ENCODE measurements around the gene DPH7.
"Not testable (repeated sequence)": the region's sequence is repeated elsewhere in the genome, so short reads cannot be mapped to it uniquely, and the experiment has no call there.

The DPH7 gene

DNA sequence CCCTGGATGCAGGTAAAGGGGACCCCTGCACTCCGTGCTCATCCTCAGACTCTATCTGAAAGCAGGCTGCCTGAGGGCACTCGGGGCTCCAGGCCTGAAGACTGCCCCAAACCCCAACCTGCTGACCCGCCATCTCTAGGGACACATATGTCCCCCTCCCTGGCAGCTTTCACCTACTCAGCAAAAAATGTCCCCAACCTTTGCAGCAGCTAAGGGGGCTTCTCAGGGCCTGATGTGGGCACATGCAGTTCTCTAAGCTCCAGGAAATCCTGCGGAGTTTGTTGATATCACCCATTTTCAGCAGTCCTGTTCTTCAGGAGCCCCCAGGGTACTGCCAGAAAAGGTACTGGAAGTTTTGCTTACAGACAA, 2.2 kb upstream of the DPH7 start:
- DNase-seq (ENCODE audit: low read depth in 2 of 2) = no peak

DNA sequence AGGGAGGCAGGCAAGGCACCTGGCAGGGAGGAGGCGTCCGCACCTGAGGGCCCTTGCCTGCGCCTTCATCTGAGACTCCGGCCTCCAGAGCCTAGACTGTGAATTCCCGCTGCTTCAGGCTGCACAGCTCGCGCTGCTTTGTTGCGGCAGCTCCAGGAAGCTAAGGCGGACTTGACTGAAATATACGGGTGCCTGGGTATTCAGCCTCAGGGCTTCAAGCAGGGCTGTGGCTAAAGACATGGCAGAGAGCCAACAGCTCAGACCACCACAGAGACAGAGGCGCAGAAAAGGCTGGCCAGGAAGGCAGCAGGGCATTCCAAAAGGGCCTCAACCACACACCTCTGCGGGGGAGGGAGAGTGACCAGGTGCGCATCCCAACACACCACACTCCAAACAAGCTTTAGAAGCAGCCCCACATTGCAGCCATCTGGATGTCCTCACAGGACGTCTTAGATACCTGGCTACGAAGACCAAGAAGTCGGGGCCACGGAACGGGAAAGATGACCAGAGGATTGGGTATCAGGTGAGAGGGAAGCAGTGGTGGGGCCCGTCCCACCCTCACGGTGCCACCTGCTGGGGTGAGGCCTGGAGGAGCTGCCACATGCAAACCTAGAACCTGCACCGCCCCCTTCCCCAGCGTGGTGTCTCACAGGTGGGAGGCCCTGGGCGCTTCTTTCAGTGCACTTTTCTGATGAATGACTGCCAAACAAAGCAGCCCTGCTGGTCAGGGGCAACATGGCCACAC, 1.7 kb upstream of the DPH7 start:
- no peak for DNase-seq (ENCODE audit: low read depth in 2 of 2)

DNA sequence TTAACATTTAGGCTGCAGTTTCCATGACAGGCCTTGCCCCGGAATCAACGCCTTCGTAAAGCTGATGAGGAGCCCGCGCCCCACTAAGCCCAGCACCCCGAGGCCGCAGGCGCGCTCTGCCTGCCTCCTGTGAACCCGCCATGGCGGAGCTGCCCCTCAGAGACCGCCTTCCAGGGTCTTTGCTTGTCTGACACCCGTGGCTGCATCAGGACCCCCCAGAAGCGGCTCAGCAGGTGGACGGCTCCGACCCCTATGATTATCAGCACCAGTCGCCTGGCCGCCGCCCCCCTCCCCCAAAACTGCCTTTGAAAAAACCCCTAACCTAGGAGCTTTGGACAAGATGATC, 507 bp upstream of the DPH7 start:
- DNase-seq (ENCODE audit: low read depth in 2 of 2) = no peak

DNA sequence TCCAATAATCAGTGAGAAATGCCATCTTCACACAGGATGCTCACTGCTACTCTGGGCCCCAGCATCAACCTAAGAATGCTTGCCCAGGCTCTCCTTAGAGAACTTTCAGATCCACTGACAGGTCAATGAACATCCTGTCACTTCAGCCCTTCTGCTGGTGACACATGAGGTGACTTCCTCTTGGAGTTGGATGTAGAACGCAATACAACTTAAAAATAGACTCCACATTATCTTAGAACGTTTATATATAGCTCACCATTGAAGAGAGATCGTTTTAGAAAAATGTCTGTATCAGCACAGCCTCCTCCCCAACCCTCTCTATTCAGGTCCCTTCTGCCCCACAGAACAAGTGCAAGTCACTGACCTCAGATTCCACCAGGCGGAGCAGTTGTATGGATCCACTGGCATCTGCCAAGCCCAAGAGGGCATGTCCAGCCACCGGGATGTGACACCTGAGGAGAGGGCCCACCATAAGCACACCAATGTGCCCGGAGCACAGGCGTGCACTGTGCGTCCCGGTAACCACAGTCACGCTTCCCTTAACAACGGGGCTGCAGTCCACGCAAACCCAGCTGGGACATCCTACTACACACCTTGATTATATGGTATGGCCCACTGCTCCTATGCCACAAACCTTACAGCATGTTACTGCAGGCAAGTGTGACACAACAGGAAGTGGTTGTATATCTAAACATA, 2.9 kb downstream of the DPH7 start:
- no peak for DNase-seq (ENCODE audit: low read depth in 2 of 2)

DNA sequence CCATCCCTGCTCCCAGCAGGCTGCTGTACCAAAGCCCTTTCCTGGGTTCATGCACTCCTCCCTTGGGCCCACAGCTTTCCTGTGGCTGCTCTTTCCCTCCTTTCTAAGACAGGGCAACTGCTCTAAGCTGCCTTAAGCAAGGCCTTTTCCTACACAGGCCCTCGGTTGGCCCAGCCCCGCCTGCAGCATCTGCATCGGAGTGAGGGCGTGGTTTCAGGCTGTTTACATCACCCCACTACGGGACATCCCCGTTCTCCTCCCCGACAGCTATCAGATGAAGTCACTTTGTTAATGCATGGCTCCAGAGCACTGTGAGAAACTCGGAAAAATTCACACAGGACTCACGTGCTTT, 3.4 kb downstream of the DPH7 start:
- DNase-seq (ENCODE audit: low read depth in 2 of 2) = no peak

DNA sequence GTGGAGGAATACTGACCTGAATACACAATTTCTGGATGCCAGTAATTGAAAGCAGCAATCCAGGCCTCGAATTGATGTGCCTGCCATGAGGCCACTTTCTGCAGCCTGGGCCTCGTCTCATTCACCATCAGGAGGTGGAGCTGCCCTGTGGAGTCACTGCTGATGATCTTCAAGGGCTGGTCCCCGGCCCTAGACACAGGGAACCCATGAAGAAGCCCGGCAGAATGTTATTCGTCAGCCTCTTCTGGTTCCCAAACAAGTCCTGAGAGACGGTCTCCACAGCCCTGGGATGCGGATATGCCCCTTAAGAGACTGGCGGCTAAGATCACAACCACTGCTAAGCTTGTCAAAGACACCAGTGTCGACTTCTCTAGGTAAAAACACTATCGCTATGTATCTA, 4.5 kb downstream of the DPH7 start:
- DNase-seq (ENCODE audit: low read depth in 2 of 2) = no peak

DNA sequence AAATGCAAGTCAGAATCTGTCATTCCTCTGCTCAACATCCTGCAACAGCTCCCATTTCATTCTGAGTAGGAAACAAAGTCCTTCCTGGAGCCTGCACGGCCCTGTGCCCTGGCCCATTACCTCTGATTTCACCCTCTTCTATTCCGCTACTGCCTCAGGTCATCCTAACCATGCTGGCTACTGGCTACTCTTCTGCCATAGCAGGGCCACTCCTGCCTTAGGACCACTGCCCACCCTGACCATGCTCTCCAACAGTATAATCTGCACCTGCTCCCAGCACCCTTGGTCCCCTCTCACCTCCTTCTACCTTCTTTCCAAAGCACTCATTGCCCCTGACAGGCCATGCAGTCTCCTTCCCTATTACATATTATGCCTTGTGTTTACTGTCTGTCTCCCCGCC, 8.2 kb downstream of the DPH7 start:
- no peak for DNase-seq (ENCODE audit: low read depth in 2 of 2)

DNA sequence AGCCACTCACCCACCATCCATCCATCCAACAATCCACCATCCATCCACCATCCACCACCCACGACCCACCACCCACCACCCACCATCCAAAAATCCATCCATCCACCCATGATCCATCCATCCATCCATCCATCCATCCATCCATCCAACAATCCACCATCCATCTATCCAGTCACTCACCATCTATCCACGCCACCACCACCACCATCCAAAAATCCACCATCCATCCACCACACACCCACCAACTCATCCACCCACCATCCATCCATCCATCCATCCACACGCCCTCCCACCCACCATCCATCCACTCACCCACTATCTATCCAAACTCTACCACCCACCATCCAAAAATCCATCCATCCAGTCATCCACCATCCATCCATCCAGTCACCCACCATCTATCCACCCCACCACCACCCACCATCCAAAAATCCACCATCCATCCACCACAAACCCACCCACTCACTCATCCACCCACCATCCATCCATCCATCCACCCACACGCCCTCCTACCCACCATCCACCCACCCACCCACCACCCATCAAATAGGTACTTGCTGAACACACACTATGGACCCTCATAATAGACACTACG, 9.0 kb downstream of the DPH7 start:
- no peak for DNase-seq (ENCODE audit: low read depth in 2 of 2)

DNA sequence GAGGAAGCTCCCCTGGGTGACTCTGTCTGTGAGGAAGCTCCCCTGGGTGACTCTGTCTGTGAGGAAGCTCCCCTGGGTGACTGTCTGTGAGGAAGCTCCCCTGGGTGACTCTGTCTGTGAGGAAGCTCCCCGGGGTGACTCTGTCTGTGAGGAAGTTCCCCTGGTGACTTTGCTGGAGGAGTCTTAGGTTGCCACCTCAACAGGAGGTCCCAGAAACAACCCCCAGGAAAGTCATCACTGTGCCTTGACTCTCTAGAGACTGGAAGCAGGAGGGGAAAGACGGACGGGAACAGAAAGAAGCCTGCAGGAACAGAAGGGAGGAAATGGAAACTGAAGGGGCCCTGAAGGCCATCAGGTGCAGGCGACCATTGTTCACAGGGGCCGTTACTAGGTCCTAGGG, 10.3 kb downstream of the DPH7 start:
- not testable (repeated sequence) for DNase-seq (ENCODE audit: low read depth in 2 of 2)

DNA sequence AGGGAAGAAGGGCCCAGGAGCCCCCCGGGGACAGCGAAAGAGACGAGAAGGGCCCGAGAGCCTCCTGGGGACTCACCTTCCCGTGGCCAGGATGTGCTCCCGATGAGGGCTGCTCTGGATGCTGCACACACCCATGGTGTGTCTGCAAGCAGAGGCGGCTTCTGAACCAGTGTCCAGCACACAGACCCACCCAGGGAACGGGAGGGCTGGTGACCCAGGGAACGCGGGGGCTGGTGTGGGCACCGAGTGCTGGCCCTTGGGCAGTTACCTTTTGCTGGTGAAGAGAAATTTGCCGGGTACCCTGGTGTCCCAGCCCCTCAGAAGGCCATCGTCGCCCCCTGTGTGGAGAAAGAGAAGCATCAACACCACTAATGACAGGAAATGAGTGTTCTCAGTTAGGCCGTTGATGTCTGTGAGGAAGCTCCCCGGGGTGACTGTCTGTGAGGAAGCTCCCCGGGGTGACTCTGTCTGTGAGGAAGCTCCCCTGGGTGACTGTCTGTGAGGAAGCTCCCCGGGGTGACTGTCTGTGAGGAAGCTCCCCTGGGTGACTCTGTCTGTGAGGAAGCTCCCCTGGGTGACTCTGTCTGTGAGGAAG, 13.8 kb downstream of the DPH7 start:
- no peak for DNase-seq (ENCODE audit: low read depth in 2 of 2)

DNA sequence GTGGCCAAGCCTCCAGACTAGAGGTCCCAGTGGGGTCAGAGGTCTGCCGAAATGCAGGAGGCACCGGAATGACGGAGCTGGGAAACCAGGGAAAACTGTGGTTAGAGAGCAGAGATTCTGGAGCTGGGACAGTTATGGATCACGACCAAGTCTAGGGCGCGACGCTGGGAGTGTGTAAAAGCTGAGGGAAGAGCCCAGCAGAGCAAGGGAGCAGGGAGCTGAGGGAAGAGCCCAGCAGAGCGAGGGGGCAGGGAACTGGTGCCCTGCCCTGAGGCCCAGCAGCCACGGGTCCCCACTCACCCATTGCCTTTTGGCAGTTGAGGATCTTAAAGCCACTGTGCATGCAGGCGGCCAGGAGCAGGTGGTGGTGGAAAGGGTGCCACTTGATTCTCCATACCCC, 14.6 kb downstream of the DPH7 start:
- no peak for DNase-seq (ENCODE audit: low read depth in 2 of 2)

DNA sequence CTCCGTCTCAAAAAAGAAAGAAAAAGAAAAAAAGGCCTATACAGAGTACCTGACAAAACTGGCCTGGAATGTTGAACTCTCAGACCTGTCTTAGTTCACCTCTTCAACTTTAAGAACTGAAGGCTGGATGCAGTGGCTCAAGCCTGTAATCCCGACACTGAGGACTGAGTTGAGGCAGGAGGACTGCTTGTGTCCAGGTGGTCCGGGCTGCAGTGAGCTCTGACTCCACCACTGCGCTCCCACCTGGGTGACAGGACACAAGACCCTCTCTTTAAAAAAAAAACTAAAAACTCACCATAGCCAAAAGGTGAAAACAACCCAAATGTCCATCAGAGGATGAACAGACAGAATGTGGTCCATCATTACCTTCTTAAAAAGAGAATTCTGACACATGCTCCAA, 20.6 kb downstream of the DPH7 start:
- no peak for DNase-seq (ENCODE audit: low read depth in 2 of 2)

DNA sequence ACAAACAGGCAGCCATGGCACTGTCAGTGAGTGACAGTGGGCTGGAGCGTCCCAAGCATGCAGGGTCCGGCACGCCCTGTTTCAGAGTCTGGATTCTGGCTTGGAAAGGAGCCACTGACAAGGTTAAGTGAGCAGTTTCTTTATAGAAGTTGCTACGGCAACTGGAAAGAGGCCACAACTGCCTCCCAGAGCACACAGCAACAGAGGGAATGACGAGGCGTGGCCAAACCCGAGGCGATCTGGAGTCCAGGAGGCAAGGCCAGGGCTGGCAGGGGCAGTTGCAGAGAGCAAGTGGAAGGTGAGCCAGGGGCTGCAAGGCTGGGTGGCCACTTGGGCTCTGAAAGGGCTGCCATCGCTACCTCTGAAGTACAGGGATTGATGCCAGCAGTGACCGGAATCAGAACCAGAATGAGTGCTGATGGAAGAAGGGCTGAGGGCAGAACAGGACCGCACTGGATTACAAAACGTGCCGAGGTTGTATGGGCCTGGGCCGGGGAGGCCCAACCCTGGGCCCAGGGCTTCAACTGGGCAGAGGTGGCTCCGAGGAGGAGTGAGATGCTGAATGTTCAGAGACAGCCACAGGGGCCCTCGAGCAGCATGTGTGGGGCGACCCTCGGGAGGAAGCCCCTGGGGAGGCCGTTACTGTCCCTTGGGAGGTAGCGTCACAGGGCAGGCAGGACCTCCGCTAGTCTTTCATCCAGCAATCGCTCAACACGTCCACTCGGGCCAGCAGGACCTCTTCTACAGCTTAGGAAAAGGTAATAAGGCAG, 22.5 kb downstream of the DPH7 start:
- no peak for DNase-seq (ENCODE audit: low read depth in 2 of 2)

DNA sequence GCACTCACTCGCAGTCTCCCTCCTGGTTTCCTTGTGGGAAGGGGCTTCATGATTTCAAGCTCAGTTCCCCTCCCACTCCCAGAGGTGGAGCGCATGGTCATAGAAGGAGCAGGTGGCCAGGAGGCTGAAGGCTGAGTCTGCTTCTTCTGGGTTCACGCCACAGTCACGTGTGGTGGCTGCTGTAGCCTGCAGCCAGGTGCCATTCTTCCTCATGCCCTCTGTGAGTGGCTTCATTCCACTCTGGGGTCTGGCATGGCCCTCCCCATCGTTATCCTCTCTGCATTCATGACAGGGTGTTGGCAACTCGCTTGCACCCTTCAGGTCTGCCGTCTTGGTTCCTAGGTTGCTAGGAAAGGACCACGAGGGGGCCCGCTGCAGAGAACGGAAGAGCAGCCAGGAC, 23.5 kb downstream of the DPH7 start:
- DNase-seq (ENCODE audit: low read depth in 2 of 2) = no peak

DNA sequence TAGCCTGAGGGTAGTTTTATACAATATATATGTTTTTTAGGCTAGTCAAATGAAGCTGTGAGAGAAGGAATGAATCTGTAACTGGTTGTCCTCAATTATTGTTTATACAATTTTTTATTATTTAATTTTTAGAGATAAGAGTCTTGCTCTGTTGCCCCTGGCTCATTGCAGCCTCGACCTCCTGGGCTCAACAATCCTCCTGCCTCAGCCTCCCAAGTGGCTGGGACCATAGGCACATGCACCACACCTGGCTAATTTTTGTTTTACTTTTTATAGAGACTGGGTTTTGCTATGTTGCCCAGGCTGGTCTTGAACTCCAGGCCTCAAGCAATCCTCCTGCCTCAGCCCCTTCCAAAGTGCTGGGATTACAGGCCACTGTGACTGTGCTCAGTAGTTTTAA, 24.4 kb downstream of the DPH7 start:
- no peak for DNase-seq (ENCODE audit: low read depth in 2 of 2)

DNA sequence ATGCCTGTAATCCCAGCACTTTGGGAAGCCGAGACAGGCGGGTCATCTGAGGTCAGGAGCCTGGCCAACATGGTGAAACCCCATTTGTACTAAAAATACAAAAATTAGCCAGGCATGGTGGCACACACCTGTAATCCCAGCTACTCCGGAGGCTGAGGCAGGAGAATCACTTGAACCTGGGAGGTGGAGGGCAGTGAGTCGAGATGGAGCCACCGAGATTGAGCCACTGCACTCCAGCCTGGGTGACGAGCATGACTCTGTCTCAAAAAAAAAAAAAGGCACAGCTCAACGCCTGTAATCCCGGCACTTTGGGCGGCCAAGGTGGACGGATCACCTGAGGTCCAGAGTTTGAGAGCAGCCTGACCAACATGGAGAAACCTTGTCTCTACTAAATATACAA, 25.1 kb downstream of the DPH7 start:
- not testable (repeated sequence) for DNase-seq (ENCODE audit: low read depth in 2 of 2)

DNA sequence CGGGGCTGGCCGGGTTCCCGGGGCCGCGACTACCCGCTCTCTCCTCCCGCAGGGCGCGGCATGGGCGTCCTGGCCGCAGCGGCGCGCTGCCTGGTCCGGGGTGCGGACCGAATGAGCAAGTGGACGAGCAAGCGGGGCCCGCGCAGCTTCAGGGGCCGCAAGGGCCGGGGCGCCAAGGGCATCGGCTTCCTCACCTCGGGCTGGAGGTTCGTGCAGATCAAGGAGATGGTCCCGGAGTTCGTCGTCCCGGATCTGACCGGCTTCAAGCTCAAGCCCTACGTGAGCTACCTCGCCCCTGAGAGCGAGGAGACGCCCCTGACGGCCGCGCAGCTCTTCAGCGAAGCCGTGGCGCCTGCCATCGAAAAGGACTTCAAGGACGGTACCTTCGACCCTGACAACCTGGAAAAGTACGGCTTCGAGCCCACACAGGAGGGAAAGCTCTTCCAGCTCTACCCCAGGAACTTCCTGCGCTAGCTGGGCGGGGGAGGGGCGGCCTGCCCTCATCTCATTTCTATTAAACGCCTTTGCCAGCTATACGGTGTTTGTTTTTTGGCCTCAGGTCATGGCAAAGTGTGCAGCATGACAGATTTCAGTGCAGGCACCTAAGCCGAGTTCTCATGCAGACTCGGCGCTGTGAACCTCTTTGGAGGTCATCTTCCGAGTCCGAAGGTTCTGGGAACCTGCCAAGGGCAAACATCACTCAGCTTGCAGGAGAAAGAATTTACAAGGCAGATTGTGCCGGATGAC, 26.5 kb downstream of the DPH7 start:
- no peak for DNase-seq (ENCODE audit: low read depth in 2 of 2)

DNA sequence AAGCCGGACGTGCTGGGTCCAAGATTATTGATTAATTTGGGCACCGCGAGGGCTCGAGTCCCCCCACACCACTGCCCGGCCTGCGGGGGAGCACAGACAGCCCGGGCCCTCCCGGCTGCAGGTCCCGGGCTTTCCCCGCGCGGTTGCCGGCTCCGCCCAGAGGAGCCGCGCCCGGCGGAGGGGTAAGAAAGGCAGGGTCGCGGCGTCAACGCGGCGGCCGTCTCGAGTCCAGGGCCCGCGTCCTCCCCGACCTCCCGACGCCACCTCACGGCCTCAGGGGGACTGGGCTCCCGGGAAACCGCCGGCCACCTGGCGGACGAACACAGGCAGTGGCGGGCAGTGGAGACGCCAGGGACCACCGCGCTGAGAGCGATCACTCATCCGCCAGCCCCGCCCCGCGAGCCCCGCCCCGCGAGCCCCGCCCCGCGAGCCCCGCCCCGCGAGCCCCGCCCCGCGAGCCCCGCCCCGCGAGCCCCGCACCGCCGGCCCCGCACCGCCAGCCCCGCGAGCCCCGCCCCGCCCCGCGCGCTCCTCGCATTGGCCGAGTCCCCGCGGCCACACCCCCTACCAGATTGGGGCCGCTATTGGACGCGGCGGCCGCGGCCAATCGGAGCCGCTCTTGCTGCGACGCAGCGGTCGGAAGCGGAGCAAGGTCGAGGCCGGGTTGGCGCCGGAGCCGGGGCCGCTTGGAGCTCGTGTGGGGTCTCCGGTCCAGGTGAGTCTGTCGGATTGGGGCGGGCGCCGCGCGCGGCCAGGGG, 27.3 kb downstream of the DPH7 start, which contains the start of gene MRPL41:
Gene MRPL41, plus strand, starts transcription at position 616 of the 758 bp plus-strand sequence. CDS start 203 bp downstream, outside the sequence.
- DNase-seq (ENCODE audit: low read depth in 2 of 2) = peak; percentile 56 to 62

DNA sequence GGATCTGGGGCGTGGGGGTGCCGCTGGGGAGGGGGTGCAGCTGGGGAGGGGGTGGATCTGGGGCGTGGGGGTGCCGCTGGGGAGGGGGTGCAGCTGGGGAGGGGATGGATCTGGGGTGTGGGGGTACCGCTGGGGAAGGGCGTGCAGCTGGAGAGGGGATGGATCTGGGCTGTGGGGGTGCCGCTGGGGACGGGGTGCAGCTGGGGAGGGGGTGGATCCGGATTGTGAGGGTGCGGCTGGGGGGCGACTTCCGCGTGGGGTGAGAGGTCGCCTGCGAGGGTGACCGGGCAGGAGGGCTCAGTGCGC, 27.8 kb downstream of the DPH7 start:
- not testable (repeated sequence) for DNase-seq (ENCODE audit: low read depth in 2 of 2)

DNA sequence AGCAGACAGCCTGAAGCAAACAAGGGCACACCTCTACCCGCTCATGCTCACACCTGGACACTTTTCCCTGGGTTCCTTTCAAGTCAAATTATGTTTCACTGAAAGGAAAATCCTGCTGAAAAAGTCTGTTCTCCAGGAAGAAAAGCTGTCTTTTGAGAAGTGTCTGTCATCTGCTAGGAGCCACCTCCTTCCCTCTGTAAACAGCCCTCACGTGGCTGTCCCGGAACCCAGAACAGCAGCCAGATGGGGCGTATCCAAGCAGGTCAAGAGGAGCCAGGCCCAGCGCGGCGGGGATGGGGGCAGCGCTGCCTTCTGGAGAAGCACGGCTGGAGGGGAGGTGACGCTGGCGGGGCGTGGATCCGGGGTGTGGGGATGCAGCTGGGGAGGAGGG, 28.5 kb downstream of the DPH7 start, which contains the start of gene PNPLA7:
Gene PNPLA7, minus strand, starts transcription at position 172 of the 391 bp plus-strand sequence. CDS start 205 bp downstream, outside the sequence.
- DNase-seq (ENCODE audit: low read depth in 2 of 2) = peak; percentile 3 to 8

Measured in fibroblast of skin of left biceps (primary cell).